GM21367 (cell line): ENCODE data around the gene SAMD11.

Source experiments
- ATAC-seq: cut with Tn5 transposase; IDR thresholded peaks from one replicate; pipeline ENCODE4 v1.9.1; 2021; ENCODE audit not compliant: unreplicated experiment

SAMD11 gene

DNA sequence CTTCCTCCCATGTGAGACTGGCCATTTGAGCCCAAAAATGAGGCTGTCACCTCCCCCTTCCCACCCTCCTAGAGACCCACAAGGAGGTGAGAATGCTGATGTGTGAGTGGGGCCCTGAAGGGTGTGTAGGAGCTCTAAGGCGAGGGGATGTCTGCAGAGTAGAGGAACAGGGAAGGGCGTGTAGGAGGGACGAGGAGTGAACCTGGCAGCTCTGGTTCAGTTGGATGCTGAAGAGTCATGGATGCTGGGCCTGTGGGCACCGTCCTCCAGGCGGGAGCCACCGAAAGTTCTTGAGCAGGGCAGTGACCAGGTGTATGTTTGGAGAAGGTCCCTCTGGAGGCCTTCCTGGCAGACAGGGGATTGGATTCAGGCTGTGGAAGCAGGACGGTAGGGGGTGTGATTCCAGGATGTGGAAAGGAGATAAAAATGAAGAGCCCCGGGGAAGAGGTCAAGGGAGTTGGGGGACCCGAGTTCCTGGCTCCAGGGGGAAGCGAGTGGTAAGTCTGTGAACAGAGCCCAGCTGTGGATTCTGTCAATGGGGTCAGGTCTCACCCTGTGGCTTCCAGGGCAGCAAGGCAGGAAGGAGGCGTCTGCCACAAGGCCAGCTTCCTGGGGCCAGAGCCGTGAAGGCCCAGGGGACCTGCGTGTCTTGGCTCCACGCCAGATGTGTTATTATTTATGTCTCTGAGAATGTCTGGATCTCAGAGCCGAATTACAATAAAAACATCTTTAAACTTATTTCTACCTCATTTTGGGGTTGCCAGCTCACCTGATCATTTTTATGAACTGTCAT lies 7.9 kb downstream of the SAMD11 start:
- ATAC-seq = no peak

DNA sequence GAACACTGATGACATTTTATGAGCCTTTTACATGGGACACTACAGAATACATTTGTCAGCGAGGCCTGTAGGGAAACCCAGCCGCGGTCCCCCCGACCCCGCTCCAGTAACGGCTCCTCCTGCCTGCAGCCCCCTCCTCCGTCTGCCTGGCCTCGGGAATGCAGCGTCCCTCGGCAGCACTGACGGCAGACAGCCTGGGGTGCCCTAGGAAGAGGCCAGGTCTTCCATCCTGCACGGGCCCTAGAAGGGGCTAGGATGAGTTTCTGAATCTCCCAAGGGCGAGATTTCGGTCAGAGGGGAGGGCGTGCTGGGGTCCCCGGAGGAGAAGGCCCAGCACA lies 8.4 kb downstream of the SAMD11 start:
- ATAC-seq = no peak

DNA sequence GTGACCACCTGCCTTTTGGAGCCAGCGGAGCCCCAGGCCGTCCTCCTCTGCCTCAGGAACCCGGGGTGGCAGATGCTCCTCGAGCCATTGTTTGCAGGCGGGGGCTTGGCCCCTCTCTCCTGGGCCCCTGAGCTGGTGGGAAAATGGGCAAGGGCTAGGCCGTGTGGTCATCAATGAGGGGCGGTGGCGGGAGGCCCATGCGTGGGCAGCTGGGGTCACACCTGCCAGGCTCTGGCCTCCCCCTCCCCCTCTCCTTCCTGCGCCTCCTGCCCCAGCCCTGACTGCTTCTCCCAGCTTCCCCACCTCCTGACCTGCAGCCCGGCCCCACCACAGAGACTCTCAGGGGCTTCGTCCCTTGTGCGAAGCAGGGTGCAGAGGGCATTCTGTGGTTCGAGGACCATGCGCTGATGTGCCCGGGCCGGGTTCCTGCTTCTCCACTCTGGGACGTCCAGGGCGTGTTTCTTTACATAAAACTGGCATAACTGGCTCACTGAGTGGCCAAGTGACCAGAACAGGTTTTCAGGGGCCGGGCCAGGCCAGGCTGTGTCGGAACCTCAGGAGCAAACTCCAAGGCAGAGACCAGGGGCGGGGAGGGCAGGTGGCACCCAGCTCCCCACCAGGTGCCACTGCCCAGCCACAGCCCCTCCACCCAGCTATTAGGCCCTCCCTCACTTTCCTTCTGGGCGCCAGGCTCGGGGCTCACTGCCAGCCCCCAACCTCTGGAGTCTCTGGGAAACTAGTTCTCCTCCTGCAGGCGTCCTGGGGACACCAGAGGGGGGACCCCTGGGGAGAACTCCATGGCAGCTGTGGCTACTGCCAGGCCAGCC lies 9.3 kb downstream of the SAMD11 start:
- ATAC-seq = no peak

DNA sequence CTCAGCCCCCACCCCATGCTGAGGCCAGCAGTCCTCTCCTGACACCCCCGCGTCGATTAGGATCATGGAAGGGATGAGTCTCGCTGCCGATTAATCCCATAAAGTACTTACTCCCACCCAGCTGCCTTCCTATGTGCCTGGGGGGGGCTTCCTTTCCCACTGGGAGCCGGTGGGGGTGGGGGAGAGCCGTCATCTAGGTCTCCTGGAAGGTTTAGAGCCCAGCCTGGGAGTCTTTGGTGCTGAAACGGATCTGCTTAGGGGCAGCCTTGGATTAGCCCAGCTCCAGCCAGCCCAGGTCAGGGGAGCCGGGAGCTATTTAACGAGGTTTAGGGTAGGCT lies 9.8 kb downstream of the SAMD11 start:
- ATAC-seq = no peak

DNA sequence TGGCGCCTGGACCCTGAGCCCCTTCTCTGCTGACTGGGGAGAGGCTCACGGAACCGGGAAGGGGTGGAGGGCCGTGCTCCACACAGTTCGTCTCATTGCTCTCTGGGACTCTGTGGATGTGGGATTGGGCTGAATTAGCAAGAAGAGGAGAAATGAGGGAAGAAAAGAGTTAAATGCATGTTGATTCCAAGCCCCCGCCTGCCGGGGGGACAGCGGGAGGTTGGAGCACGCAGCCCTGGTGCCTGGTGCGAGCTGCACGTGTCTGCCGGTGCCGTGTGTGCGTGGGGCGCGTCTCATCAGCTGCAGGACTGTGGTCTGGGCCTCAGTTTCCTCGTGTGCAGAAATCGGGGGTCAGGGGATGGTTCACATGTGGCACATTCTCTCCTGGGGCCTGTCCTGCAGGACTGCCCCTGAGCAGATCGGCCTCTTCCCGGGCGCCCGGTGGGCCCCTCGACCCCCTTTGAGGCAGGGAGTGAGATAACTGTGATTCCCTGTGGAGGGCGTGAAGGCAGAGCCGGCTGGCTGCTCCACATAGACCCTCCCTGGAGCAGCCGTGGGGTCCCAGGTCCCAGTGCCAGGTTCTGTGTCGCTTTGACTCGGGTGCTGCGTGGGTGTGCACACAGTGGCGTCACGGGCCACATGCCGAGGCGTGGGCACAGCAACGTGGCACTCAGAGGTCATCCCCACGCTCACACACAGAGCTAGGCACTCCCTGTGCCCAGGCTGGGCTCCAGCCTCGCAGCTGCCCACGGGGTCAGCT lies 11.4 kb downstream of the SAMD11 start:
- ATAC-seq = no peak

DNA sequence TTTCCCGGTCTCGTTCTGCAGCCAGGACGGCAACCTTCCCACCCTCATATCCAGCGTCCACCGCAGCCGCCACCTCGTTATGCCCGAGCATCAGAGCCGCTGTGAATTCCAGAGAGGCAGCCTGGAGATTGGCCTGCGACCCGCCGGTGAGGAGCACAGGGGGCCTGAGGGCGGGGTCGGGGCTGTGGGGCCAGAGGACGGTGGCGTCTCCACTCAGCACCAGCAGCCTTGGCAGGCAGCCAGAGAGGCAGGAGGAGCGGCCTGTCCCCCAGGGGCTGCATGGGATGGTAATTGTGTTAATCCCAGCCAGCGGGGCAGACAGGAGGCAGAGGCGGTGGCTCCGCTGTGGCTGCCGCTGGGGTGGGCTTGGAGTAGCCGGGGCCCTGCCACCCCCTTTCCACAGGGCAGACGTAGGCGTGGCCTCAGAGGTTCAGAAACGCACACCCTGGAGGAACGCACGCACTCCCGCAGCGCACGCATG lies 12.1 kb downstream of the SAMD11 start:
- no peak for ATAC-seq

DNA sequence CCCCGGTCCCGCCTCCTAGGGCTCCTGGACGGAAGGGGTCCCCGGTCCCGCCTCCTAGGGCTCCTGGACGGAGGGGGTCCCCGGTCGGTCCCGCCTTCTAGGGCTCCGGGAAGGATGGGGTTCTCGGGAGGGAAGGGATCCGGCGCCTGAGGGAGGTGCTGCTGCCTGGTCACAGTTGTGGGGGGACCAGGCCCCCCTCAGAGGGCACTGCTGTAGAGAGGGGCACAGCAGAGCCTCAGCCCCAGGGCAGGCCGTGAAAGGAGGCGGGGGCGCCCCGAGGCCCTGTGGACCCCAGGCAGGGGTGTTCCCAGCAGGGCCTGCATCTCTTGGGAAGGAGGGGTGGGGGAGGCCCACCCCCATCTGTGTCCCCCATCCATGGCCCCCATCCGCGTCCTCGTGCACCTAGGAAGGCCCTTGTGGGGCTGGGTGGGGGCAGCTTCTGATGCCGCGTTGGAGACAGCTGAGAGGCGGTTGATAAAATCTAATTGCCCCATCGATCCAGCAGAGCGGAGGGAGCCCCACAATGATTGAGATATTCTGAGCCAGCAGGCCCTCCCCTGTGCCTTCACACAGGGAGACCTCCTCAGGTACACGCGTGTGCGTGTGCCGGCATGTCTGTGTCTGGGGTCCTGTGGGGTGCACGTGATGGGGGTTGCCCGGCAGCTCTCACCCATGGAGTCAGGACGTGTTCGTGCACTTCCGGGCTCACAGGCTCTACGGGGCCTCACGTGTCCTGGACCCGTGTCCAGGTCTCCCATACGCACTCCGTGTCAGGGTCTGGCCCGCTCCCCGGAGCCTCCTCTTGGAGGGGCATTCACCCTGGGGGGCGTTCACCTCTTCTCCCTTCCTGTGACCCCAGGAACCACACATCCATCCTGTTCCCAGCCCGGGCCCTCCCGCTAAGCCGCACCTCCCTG lies 12.9 kb downstream of the SAMD11 start:
- ATAC-seq = no peak

DNA sequence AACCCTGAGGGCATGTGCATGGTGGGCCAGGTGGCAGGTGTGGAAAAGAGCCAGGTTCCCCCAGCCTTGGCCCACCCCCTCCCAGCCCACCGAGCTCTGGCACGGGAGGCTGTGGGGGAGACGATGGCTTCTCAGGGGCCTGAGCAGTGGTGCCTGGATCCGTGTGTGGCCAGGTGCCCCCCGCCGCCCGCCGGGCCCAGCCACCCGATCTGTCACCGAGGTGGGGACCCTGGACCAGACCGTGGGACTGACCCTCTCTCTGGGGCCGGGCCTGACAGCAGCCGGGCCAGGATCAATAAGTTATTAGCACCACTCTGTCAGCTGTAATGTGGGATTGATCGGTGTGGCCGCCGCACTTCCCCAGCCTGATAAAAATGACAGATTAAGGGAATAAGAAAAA lies 13.8 kb downstream of the SAMD11 start:
- ATAC-seq = no peak

DNA sequence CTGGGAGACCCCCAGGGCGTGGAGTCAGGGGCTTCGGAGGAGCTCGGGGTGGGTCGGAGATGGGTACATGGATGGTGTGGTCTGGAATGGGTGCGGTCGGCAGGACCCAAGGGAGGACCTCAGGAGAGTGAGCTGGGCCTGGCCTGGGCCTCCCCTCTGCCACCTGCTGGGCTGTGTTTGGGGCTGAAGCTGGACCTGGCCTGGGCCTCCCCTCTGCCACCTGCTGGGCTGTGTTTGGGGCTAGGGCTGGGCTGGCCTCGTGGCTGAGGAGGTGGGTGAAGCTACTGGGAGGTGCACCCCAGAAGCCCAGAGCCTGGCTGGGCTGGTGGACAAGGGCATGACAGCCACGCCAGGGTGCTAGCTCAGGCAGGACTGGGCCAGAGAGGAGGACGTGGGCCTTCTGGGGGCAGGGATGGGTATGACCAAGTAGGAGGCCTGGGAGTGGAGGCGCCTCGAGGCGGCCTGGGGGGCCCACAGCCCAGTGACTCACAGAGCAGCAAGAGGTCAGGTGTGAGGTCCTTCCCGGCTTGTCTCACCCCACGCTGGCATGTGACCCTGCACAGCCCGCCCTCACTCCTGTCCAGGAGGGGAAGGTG lies 14.5 kb downstream of the SAMD11 start:
- no peak for ATAC-seq

DNA sequence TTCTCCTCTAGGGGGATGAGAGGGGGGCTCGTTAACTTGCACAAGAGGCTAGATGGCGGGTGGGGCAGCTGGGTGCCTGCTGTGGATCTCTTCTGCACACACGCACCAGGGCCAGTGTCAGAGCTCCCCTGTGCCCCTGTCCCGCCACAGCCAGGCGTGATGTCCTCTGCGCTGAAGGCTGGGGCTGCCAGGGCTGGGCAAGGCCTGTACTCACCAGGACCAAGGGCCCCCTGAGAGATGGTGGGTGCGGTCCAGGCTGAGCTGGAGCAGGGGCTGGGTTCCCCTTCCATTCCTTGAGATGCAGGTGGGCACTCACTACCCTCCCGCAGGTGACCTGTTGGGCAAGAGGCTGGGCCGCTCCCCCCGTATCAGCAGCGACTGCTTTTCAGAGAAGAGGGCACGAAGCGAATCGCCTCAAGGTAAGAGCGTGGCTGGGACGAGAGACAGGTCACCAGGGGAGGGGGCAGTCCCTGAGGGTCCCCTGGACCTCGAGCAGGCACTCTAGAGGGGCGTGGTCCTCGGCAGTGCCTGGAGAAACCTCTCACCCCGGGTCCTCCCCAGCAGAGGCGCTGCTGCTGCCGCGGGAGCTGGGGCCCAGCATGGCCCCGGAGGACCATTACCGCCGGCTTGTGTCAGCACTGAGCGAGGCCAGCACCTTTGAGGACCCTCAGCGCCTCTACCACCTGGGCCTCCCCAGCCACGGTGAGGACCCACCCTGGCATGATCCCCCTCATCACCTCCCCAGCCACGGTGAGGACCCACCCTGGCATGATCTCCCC lies 15.2 kb downstream of the SAMD11 start:
- ATAC-seq = no peak

DNA sequence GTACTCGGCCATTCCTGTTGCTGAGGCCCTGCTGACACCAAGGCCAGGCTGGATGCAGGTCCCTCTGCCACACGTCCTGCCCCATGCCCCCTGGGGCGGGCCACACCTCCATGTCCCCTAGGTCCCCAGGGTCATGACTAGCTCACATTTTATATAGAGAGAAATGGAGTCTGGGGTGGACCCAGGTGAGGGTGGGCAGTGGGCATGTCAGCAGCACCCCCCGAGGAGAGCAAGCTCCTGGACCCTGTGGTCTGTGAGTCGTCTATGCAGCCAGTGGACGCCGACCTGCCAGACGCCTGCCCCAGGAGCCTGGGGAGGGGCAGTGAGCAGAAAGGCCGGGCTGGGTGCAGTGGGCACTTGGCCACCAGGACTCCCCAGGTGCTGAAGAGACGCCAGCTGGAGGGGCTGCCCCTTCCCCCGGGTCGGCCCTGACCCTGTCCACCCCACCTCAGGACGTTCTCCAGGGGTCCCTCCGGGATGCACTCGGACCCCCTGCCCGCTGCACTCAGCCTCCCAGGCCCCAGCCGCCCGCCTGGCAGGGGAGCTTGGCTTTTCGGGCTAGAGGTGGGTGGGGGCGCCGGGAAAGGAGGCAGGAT lies 15.9 kb downstream of the SAMD11 start:
- ATAC-seq = no peak

DNA sequence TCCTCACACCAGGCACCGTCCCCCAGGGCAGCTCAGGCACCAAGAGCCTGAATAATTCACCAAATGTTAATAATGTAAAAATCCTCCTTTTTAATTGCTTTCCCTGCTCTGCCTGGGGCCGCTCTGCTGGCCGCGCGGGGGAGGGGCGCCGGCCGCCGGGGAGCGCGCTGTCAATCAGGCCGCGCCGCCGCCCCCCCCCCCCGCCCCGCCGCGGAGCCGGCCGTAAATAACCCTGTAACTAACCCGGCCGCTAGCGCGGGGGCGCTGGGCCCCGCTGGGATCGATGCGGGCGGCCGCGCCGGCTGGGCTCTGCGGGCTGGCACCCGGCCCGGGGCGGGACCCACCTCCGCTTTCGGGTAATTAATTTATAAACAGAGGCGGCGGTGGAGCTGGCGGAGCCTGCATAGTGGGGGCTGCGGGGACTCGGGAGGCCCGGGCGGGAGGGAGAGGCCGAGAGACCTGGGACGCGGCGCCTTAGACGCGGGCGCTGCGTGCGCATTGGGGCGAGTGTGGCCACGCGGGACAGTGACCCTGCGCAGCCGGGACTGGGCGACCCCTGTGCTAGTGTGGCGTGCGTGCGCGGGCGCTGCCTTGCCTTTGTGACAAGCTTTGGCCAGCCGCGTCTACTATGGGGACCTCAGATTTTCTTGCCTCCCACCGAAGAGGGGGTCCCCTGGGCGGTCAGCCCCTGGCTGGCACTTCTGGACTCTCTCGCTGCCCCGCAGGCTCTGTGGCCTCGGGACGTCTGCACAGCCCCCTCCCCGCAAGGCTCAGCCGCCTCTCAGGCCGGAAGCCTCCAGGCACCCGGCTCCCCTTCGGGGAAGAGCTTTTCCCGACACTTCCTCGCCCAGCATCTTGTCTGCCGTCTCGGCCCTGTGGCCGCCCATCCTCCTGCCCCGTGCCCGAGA lies 16.6 kb downstream of the SAMD11 start:
- no peak for ATAC-seq

DNA sequence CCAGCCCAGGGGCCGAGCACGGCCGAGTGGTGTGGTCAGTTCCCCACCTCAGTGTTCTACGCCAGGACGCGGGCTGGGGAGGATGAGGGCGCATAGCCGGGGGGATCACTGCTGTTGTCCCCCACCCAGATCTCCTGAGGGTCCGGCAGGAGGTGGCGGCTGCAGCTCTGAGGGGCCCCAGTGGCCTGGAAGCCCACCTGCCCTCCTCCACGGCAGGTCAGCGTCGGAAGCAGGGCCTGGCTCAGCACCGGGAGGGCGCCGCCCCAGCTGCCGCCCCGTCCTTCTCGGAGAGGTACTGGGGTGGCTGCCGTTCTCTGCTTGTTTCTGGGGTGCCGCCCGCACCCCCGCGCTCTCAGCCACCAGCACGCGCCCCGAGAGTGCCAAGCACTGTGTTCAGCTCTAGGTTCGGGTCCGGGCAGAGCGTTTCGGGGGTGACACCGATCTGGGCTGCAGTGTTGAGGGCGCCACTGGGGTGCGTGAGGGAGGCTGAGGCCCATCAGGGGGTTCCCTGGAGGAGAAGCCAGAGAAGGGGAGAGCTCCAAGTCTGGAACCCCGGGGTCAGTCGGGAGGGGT lies 17.4 kb downstream of the SAMD11 start:
- ATAC-seq = no peak

DNA sequence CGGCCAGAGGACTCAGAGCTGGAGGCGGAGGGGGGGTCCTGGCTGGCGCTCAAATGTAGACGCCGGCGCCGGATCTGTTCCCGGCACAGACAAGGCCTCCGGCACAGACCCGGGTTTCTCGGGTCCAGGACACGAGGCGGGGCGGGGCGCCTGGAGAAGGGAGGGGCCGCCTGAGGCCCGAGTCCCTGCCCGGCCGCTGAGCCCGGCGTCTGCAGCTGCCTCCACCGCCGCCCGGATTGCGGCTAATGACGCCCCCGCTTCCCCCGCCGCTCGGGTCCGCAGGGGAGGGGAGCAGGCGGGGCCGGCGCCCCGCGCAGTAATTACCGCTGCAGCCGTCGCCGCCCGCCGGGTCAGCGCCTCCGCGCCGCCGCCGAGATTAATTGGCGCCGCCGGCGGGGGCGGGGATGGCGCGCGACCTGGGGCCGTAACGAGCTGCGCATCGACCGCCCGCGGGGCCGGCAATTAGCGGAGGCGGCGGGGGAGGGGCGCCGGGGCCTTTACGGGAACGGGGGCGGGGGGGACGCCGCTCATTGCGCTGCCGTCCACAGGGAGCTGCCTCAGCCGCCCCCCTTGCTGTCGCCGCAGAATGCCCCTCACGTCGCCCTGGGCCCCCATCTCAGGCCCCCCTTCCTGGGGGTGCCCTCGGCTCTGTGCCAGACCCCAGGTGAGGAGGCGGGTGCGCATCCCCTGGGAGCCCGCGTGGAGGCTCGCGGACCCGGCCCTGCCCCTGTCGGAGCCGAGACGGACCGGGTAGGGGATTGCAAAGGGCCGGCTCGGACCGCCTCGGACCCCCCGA lies 18.1 kb downstream of the SAMD11 start:
- ATAC-seq = no peak

DNA sequence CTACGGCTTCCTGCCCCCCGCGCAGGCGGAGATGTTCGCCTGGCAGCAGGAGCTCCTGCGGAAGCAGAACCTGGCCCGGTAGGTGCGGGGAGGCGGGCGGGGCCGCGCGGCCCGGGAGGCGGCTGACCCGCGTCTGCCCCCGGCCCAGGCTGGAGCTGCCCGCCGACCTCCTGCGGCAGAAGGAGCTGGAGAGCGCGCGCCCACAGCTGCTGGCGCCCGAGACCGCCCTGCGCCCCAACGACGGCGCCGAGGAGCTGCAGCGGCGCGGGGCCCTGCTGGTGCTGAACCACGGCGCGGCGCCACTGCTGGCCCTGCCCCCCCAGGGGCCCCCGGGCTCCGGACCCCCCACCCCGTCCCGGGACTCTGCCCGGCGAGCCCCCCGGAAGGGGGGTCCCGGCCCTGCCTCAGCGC lies 18.7 kb downstream of the SAMD11 start:
- no peak for ATAC-seq

DNA sequence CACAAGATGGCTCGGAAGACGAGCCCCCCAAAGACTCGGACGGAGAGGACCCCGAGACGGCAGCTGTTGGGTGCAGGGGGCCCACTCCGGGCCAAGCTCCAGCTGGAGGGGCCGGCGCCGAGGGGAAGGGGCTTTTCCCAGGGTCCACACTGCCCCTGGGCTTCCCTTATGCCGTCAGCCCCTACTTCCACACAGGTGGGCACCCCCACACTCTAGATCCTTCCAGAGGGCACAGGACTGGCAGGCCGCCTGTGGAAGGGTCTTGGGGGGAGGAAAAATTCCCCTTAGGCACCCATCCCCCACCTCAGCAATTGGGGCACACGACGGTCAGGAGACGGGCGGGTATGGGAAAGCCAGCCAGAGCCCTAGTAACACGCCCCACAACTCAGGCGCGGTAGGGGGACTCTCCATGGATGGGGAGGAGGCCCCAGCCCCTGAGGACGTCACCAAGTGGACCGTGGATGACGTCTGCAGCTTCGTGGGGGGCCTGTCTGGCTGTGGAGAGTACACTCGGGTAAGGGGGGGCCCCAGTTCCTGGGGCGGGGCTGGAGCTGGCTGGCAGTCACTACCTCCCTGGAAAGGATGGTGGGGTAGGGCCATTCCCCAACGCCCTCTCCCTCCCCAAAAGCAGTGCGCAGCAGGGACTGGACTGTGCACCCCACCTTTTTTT lies 19.3 kb downstream of the SAMD11 start:
- ATAC-seq = no peak
